ENCODE measurements around the gene AQP12A.
"Not testable (repeated sequence)": the region's sequence is repeated elsewhere in the genome, so short reads cannot be mapped to it uniquely, and the experiment has no call there.

AQP12A gene

GRCh38 chr2:240648650-240649275, 42.9 kb upstream of the AQP12A start:
- no peak for DNase-seq (ENCODE audit: extremely low read depth, low read depth)
- TF ChIP-seq CTCF (IDR thresholded peaks at IDR 0.05; ENCODE audit: low read depth, low read length): no peak

DNA sequence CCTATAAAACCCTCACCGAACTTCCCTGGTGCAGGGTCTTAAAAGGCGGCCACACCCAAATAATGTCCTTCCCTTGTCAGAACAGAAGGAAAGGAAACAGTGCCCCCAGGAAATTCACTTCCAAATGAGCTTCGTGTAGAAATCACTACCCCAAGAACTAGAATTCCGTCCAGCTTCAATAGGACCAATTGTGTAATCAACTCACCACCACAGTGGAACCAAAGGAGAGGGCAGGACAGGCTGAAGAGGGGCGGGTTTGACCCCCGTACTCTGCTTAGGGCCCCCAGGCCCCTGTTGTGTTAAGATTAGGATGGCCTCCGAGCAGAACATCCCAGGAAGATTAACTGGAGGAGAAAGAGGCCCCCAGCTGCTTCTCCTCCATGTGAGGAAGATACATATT, 42.3 kb upstream of the AQP12A start:
- TF ChIP-seq CTCF (IDR thresholded peaks at IDR 0.05; ENCODE audit: low read depth, low read length): no peak
- no peak for DNase-seq (ENCODE audit: extremely low read depth, low read depth)

- DNase-seq (ENCODE audit: extremely low read depth, low read depth): no peak
- no peak for TF ChIP-seq CTCF (IDR thresholded peaks at IDR 0.05; ENCODE audit: low read depth, low read length)
Observed at GRCh38 chr2:240650254-240650965, 41.3 kb upstream of the AQP12A start.

DNA sequence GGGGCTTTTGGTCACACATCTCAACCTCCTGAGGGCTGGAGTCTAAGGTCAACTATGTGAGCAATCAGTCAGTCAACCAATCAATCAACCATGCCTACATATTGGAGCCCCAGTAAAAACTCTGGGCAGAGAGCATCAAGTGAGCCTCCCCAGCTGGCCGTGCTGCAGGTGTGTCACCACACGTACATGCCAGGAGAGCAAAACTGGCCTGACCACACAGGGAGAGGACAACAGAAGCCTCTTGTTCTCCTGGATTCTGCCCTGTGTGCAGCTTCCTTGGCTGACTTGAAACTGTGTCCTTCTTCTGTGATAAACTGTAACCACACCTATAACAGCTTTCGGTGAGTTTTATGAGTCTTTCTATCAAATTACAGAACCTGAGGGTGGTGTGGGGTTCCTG, 40.5 kb upstream of the AQP12A start:
- no peak for TF ChIP-seq CTCF (IDR thresholded peaks at IDR 0.05; ENCODE audit: low read depth, low read length)
- DNase-seq (ENCODE audit: extremely low read depth, low read depth): no peak

DNA sequence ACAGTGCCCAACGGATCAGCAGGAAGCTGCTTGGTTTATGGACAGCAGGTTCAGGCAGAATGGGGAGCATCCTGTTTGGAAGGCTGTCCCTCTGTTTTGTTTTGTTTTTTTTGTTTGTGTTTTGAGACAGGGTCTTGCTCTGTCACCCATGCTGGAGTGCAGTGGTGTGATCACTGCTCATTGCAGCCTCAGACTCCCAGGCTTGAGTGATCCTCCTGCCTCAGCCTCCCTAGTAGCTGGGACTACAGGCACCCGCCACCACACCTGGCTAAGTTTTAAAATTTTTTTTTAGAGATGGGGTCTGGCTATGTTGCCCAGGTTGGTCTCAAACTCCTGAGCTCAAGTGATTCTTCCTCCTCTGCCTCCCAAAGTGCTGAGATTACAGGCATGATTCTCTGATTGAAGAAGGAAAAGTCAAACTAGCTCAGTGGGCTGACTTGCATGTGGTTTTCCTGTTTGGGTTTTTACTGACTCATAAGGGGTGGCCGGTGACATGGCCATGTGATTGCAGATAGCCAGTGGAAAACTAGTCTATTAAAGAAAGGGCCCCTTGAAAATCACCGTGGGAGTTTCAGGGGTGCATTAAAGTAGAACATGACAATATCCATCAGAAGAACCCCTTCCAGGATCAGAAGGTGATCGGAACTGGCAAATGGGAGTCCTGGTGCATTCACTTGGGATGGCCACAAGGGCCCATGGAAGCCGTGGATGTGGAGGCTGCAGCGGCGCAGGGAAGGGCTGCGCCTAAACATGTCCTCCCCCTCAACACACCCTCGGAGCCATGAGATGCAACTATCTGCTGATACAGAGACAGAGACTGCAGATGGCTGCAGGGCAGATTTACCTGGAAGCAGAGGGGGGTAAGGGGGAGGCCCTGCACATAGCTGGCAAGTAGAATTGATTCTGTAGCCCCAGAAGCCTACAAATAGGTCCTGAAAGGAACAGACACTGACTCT, 35.5 kb upstream of the AQP12A start:
- no peak for TF ChIP-seq CTCF (IDR thresholded peaks at IDR 0.05; ENCODE audit: low read depth, low read length)
- no peak for DNase-seq (ENCODE audit: extremely low read depth, low read depth)

DNA sequence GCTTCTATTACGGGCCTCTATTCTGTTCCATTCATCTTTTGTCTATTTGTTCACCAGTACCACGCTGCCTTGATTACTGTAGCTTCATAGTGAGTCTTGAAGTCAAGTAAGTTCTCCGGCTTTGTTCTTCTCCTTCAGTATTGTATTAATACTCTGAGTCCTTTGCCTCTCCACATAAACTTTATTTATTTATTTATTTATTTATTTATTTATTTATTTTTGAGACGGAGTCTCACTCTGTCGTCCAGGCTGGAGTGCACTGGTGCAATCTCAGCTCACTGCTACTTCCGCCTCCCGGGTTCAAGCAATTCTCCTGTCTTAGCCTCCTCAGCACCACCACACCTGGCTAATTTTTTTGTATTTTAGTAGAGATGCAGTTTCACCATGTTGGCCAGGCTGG, 31.8 kb upstream of the AQP12A start:
- not testable (repeated sequence) for DNase-seq (ENCODE audit: extremely low read depth, low read depth)

GRCh38 chr2:240662681-240663080, 29.0 kb upstream of the AQP12A start:
- no peak for DNase-seq (ENCODE audit: extremely low read depth, low read depth)
- no peak for TF ChIP-seq CTCF (IDR thresholded peaks at IDR 0.05; ENCODE audit: low read depth, low read length)

Data from AG09319 (cell line).